ENCODE measurements around the gene DCK. TPM values are rescaled to one million over a fixed set of nuclear protein-coding genes. Genes with fewer than 3 reads are reported as not detected.

The DCK gene
- total RNA-seq = 68.1 and 71.8 TPM in 2 replicates

DNA sequence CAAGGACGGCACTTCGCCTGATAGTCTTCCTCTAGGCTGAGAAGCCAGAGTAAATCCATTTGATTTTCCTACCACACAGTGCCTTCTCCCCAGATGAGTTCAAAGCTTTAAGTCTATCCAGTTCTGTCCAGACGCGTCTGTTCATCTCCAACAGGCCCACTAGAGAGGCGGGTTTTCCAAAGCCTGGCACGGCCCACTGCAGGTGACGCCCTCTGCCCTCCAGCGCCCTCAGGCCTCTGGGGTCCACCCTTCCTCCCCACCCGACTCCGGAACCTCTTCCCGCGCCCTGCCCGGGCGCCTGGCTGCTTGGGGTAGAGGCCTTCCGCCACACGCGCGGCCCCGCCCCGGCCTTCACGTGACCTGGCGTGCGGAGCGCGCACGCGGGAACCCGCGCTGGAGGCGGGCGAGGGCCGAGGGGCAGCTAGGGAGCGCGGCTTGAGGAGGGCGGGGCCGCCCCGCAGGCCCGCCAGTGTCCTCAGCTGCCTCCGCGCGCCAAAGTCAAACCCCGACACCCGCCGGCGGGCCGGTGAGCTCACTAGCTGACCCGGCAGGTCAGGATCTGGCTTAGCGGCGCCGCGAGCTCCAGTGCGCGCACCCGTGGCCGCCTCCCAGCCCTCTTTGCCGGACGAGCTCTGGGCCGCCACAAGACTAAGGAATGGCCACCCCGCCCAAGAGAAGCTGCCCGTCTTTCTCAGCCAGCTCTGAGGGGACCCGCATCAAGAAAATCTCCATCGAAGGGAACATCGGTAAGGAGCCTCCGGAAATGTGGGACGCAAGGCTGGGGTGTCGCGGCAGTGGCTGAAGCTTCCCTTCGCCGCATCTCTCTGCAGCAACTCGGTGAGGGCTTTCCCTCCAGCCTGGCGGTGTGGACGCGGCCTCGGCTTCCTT, at the start of gene DCK:
Gene DCK (plus strand): TSS at position 469 of the 888 bp plus-strand sequence. CDS start 187 bp downstream, at position 656.
- intact Hi-C loops (cut with micrococcal nuclease) = loop anchor here (1.0 to 10.0 kb wide), 8 partner anchors 13 to 305 kb away; partner anchors contain the start of genes GRSF1, MOB1B and UTP3

DNA sequence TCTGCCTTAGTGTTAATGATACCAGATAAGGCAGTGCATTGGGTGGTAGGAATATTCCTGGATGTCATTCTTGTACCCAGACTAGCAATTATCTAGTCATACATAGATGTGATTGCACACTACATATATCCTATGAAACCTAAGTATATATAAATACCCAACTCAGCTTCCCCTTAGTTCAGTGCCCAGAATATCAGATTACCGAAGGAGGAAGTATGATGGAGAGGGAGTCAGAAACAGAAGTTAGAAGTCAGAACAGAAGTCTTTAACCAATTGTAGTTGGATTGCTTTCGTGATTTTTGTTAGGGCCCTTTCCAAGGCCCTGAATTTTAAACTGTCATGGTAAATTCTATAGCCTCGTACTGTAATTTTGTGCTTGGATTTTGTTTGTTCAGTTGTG, 48.4 kb upstream of the DCK start:
- intact Hi-C loops (cut with micrococcal nuclease) = no loop called here

GRCh38 chr4:70945452-70946055, 47.9 kb upstream of the DCK start:
- intact Hi-C loops (cut with micrococcal nuclease) = no loop called here

DNA sequence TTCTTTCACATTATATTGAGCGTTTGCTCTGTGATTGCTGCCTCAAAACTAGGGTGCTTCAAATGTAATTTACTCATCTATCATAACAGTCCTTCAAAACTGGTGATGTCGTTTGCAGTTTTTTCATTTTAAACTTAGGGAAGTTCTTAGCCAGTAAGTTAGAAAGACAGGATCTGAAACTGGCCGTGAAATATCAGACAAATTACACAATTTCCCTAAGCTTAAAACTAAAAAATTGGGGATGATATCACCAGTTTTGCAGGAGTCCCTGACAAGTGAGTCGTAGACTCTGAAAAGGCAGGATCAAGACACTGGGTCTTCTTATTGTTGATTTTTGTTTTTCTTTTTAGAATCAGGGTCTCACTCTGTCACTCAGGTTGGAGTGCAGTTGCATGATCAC, 46.5 kb upstream of the DCK start:
- intact Hi-C loops (cut with micrococcal nuclease) = no loop called here

GRCh38 chr4:70948665-70949260, 44.7 kb upstream of the DCK start:
- intact Hi-C loops (cut with micrococcal nuclease) = loop anchor here (1.0 kb wide), 1 partner anchor 46 kb away; the partner anchor contains the start of gene MOB1B

DNA sequence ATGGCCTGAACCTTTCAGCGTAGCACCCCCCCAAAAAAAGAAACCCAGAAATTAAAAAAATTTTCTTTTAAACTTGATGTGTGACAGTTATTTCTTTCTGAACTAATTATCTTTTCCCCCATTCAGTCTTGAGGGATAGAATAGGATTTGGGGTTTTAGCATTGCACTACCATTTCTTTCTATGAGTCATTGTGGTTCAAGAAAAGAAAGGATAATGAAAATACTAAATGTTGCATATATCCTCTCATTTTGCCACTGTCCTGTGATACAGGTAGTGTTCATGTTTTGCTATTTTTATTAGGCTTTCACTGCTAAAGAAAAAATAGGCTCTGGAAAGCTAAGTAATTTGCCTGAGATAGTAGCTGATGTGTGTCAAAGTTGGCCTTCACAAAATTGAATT, 39.4 kb upstream of the DCK start:
- intact Hi-C loops (cut with micrococcal nuclease) = no loop called here

DNA sequence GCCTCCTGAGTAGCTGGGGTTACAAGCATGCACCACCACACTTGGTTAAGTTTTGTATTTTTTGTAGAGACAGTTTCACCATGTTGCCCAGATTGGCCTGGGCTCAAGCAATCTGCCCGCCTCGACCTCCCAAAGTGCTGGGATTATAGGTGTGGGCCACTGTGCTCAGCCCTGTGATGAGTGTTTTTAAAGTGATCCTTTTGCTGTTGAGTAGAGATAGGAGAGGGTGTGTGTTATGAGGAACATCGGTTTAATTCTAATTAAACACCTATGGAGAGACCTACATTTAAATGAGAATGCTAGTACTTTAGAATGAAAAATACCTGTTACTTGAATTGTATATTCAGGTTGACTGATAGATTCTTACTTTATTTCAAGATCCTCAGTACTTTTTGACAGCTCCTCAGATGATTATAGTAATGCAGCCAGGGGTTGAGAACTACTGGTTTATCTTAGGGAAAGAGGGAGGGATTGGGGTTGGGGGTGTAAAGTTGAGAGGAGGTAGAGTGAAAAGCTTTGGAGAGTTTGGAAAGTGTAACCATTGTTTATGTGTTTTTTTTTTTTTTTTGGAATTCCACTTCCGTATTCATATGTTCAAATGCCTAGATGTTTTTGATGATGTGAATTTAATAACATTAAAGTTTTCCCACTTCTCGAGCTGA, 36.8 kb upstream of the DCK start:
- intact Hi-C loops (cut with micrococcal nuclease) = no loop called here

- intact Hi-C loops (cut with micrococcal nuclease) = no loop called here
Measured at GRCh38 chr4:70958681-70959080, 34.8 kb upstream of the DCK start.

DNA sequence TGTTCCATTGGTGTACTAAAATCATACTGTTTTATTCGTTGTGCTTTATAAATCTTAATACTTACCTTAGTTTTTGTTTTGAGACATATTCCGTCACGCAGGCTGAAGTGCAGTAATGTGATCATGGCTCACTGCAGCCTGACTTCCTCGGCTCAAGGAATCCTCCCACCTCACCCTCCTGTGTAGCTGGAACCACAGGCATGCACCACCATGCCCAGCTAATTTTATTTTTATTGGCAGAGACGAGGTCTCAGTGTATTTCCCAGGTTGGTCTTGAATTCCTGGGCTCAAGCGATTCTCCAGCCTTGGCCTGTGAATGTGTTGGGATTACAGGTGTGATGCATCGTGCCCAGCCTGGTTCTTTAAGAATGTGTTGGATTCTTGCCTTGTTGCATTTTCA, 24.4 kb upstream of the DCK start:
- intact Hi-C loops (cut with micrococcal nuclease) = no loop called here

DNA sequence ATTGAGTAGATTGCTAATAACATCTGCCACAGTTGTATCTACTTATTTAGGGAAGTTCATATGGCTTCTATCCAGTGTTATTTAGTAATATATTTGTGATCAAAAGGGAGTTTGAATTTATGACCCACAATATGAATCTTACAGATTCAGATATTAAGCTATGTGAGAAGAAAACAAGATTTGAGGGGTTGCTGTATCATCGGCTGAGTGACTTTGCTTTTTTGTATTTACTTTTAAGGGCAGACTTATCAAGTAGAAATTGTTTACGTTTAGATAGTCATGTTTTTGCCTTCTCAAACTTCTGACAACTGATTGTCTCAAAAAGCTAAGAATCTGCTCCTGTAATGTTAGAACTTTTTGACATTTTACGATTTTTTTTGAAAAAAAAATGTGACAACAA, 17.2 kb upstream of the DCK start:
- intact Hi-C loops (cut with micrococcal nuclease) = no loop called here

DNA sequence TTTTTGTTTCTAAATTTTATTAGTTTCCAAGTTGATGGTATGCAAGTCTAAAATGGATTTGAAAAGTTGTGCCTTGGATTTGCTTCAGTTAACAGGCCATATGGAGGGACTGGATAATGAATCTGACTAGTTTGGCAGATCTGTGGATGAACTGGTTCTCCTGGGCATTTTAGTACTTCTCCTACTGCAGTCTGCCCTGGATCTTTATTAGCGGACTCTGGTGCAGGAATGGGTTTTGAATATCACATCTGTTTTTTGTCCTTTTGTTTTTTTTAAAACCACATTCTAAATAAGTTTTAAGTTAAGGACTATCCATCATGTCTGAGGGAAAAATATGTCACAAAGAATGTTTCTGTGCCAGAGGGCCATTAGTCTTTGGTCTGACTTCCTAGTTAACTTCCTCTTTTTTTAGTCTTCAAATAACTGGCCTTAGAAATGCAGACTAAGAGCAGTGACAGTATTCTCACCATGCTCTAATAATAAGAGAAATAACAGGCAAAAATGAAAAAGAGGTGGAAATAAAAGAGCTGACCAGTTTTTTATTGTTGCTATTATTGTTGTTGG, 13.9 kb upstream of the DCK start:
- intact Hi-C loops (cut with micrococcal nuclease) = no loop called here

DNA sequence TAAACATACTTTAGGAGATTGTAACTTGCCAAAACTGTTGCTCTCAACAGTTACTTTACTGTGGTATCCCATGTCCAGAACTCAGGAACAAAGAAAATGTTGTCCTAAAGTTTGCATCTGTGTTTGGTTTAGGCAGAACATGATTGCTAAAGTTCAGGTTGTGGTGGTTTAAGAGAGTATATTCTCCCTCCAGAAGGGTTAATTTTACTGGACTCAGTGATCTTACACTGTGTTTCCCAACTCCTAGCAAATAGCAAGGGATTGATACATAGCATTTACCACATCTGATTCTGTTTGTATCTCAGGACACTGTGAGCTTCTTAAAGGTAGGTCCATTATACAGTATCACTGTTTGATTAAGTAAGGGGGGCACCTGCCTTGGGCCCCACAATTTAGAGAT, 13.3 kb upstream of the DCK start:
- intact Hi-C loops (cut with micrococcal nuclease) = no loop called here

GRCh38 chr4:70984106-70984505, 9.3 kb upstream of the DCK start:
- intact Hi-C loops (cut with micrococcal nuclease) = no loop called here

- intact Hi-C loops (cut with micrococcal nuclease) = no loop called here
Measured at GRCh38 chr4:70984589-70984988, 8.9 kb upstream of the DCK start.

DNA sequence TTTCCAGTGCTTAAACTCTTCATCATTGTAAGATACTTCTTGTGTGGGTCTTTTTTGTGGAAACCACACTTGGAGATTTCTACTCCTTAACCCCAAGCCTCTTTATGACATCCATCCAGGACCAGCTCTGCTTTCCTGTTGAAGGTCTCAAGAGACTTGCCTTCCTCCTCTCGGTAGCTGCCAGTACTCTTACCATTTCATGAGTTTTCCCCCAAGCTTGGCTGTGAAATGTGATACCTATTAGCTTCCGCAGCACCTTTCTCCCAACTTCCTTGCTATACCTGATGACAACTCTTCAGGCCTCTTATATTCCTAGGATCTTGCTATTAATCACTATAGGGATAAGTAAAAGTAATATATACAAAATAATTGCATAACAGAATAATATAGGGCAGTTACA, 1.9 kb upstream of the DCK start:
- intact Hi-C loops (cut with micrococcal nuclease) = loop anchor here (10.0 kb wide), 1 partner anchor 193 kb away; no protein-coding TSS in a partner anchor

- intact Hi-C loops (cut with micrococcal nuclease) = loop anchor here (2.0 to 10.0 kb wide), 3 partner anchors 56 to 288 kb away; no protein-coding TSS in a partner anchor
Measured at GRCh38 chr4:70992391-70992881, 1.0 kb upstream of the DCK start.

DNA sequence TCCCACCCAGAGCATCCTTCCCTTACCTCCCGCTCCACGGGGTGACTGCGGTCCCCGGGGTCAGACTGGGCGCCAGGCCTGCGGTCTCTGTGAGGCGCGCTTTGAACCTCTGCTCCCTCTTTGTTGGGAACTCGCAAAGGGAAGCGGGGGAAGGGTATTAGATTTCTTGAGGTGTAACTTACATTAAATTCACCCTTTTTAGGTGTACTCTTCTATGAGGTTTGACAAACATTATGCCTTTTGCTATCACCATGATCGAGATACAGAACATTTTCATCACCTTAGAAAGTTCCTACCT, 569 bp downstream of the DCK start:
- intact Hi-C loops (cut with micrococcal nuclease) = loop anchor here (1.0 to 10.0 kb wide), 3 partner anchors 12 to 260 kb away; no protein-coding TSS in a partner anchor

- intact Hi-C loops (cut with micrococcal nuclease) = loop anchor here (1.0 to 10.0 kb wide), 3 partner anchors 12 to 260 kb away; no protein-coding TSS in a partner anchor
Measured at GRCh38 chr4:70994387-70995099, 1.1 kb downstream of the DCK start.

GRCh38 chr4:70996018-70996360, 2.5 kb downstream of the DCK start:
- intact Hi-C loops (cut with micrococcal nuclease) = loop anchor here (10.0 kb wide), 1 partner anchor 189 kb away; no protein-coding TSS in a partner anchor

DNA sequence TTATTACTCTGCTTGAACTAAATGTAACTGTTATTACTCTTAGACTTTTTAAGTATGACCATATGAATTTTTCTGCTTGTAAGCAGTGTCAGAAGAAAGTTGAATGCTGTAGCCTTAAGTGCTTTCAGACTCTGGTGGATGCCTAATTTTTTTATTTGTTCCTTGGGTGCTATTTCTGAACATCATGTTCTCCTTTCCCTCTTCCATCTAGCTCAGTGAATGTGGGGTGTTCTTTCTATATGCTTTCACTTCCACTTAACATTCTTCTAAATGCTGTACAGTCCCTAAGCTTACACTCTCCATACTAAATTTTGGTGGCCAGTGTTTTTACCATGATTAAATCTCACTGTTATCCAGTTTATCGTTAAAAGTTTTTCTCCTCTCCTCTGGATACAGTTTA, 3.6 kb downstream of the DCK start:
- intact Hi-C loops (cut with micrococcal nuclease) = loop anchor here (10.0 kb wide), 1 partner anchor 188 kb away; no protein-coding TSS in a partner anchor
